Measurements from ENCODE around the gene CTTNBP2NL.
"Not testable (repeated sequence)": the region's sequence is repeated elsewhere in the genome, so short reads cannot be mapped to it uniquely, and the experiment has no call there.

Gene CTTNBP2NL

GRCh38 chr1:112399456-112399855, 3.4 kb downstream of the CTTNBP2NL start:
- no peaks in the 10 kb centered on the region for H3K27me3 ChIP-seq (ENCODE audit: control insufficient read depth, insufficient read depth, low read length)
- H3K4me1 ChIP-seq (ENCODE audit: control insufficient read depth, insufficient read depth, low read length), result peaks cover 58% of the 10 kb centered on the region
- no peak overlapping the region for H3K9ac ChIP-seq (ENCODE audit: low read depth, low read length)

GRCh38 chr1:112400706-112401105, 4.7 kb downstream of the CTTNBP2NL start:
- H3K27me3 ChIP-seq (ENCODE audit: control insufficient read depth, insufficient read depth, low read length); H3K4me3 ChIP-seq (ENCODE audit: low read depth, low read length); H3K27ac ChIP-seq (ENCODE audit: low read depth, low read length); H3K36me3 ChIP-seq (ENCODE audit: control insufficient read depth, insufficient read depth, low read length); H3K9me3 ChIP-seq (ENCODE audit: control insufficient read depth, insufficient read depth, low read length); H3K9ac ChIP-seq (ENCODE audit: low read depth, low read length): not testable (repeated sequence)
- peaks cover 52% of the 10 kb centered on the region for H3K4me1 ChIP-seq (ENCODE audit: control insufficient read depth, insufficient read depth, low read length)

More at GRCh38 chr1:112399456-112399855, 3.4 kb downstream of the CTTNBP2NL start:
- H3K27ac ChIP-seq (ENCODE audit: low read depth, low read length), result no peak overlapping the region
- no peak overlapping the region for H3K4me3 ChIP-seq (ENCODE audit: low read depth, low read length)
- H3K9me3 ChIP-seq (ENCODE audit: control insufficient read depth, insufficient read depth, low read length), result no peaks in the 10 kb centered on the region
- no peaks in the 10 kb centered on the region for H3K36me3 ChIP-seq (ENCODE audit: control insufficient read depth, insufficient read depth, low read length)

- H3K4me1 ChIP-seq (ENCODE audit: control insufficient read depth, insufficient read depth, low read length), result peaks cover 48% of the 10 kb centered on the region
- no peaks in the 10 kb centered on the region for H3K27me3 ChIP-seq (ENCODE audit: control insufficient read depth, insufficient read depth, low read length)
- no peaks in the 10 kb centered on the region for H3K9me3 ChIP-seq (ENCODE audit: control insufficient read depth, insufficient read depth, low read length)
- H3K27ac ChIP-seq (ENCODE audit: low read depth, low read length), result peak overlapping the region; percentile 92
- H3K4me3 ChIP-seq (ENCODE audit: low read depth, low read length), result peak overlapping the region; percentile 33; the same call in 1 of the 2 replicates
- no peak overlapping the region for H3K9ac ChIP-seq (ENCODE audit: low read depth, low read length)
- no peaks in the 10 kb centered on the region for H3K36me3 ChIP-seq (ENCODE audit: control insufficient read depth, insufficient read depth, low read length)
Measured at GRCh38 chr1:112402682-112403643, 6.9 kb downstream of the CTTNBP2NL start.

- Histone ChIP-seq H3K9me3 (ENCODE audit: control insufficient read depth, insufficient read depth, low read length) (no peaks in the 10 kb centered on the region), H3K36me3 (ENCODE audit: control insufficient read depth, insufficient read depth, low read length) (no peaks in the 10 kb centered on the region), H3K9ac (ENCODE audit: low read depth, low read length) (no peak overlapping the region), H3K4me3 (ENCODE audit: low read depth, low read length) (no peak overlapping the region), H3K27ac (ENCODE audit: low read depth, low read length) (no peak overlapping the region), H3K27me3 (ENCODE audit: control insufficient read depth, insufficient read depth, low read length) (no peaks in the 10 kb centered on the region), H3K4me1 (ENCODE audit: control insufficient read depth, insufficient read depth, low read length) (peaks cover 38% of the 10 kb centered on the region)
Measured at GRCh38 chr1:112406771-112407170, 10.8 kb downstream of the CTTNBP2NL start.

- Histone ChIP-seq H3K4me1 (ENCODE audit: control insufficient read depth, insufficient read depth, low read length) (peaks cover 12% of the 10 kb centered on the region), H3K27me3 (ENCODE audit: control insufficient read depth, insufficient read depth, low read length) (no peaks in the 10 kb centered on the region), H3K9me3 (ENCODE audit: control insufficient read depth, insufficient read depth, low read length) (no peaks in the 10 kb centered on the region), H3K27ac (ENCODE audit: low read depth, low read length) (no peak overlapping the region), H3K4me3 (ENCODE audit: low read depth, low read length) (no peak overlapping the region), H3K36me3 (ENCODE audit: control insufficient read depth, insufficient read depth, low read length) (peaks cover 23% of the 10 kb centered on the region), H3K9ac (ENCODE audit: low read depth, low read length) (no peak overlapping the region)
Measured at GRCh38 chr1:112409414-112409813, 13.4 kb downstream of the CTTNBP2NL start.

- Histone ChIP-seq H3K27ac (ENCODE audit: low read depth, low read length) (no peak overlapping the region), H3K4me1 (ENCODE audit: control insufficient read depth, insufficient read depth, low read length) (0 out of 2 replicates have a peak, but pooled peaks cover 7% of the 10 kb centered on the region), H3K36me3 (ENCODE audit: control insufficient read depth, insufficient read depth, low read length) (peaks cover 36% of the 10 kb centered on the region), H3K4me3 (ENCODE audit: low read depth, low read length) (no peak overlapping the region), H3K27me3 (ENCODE audit: control insufficient read depth, insufficient read depth, low read length) (no peaks in the 10 kb centered on the region), H3K9me3 (ENCODE audit: control insufficient read depth, insufficient read depth, low read length) (no peaks in the 10 kb centered on the region), H3K9ac (ENCODE audit: low read depth, low read length) (no peak overlapping the region)
Measured at GRCh38 chr1:112410673-112411072, 14.7 kb downstream of the CTTNBP2NL start.

- Histone ChIP-seq H3K27ac (ENCODE audit: low read depth, low read length) (no peak overlapping the region), H3K9ac (ENCODE audit: low read depth, low read length) (no peak overlapping the region), H3K36me3 (ENCODE audit: control insufficient read depth, insufficient read depth, low read length) (peaks cover 76% of the 10 kb centered on the region), H3K27me3 (ENCODE audit: control insufficient read depth, insufficient read depth, low read length) (no peaks in the 10 kb centered on the region), H3K4me3 (ENCODE audit: low read depth, low read length) (no peak overlapping the region), H3K4me1 (ENCODE audit: control insufficient read depth, insufficient read depth, low read length) (no peaks in the 10 kb centered on the region), H3K9me3 (ENCODE audit: control insufficient read depth, insufficient read depth, low read length) (no peaks in the 10 kb centered on the region)
Measured at GRCh38 chr1:112417271-112417670, 21.3 kb downstream of the CTTNBP2NL start.

GRCh38 chr1:112418099-112418892, 22.3 kb downstream of the CTTNBP2NL start:
- no peaks in the 10 kb centered on the region for H3K4me1 ChIP-seq (ENCODE audit: control insufficient read depth, insufficient read depth, low read length)
- no peaks in the 10 kb centered on the region for H3K27me3 ChIP-seq (ENCODE audit: control insufficient read depth, insufficient read depth, low read length)
- no peak overlapping the region for H3K27ac ChIP-seq (ENCODE audit: low read depth, low read length)
- H3K36me3 ChIP-seq (ENCODE audit: control insufficient read depth, insufficient read depth, low read length), result peaks cover 71% of the 10 kb centered on the region
- H3K9me3 ChIP-seq (ENCODE audit: control insufficient read depth, insufficient read depth, low read length), result no peaks in the 10 kb centered on the region
- no peak overlapping the region for H3K4me3 ChIP-seq (ENCODE audit: low read depth, low read length)
- no peak overlapping the region for H3K9ac ChIP-seq (ENCODE audit: low read depth, low read length)

- no peaks in the 10 kb centered on the region for H3K9me3 ChIP-seq (ENCODE audit: control insufficient read depth, insufficient read depth, low read length)
- H3K4me1 ChIP-seq (ENCODE audit: control insufficient read depth, insufficient read depth, low read length), result no peaks in the 10 kb centered on the region
- H3K4me3 ChIP-seq (ENCODE audit: low read depth, low read length), result no peak overlapping the region
- H3K9ac ChIP-seq (ENCODE audit: low read depth, low read length), result no peak overlapping the region
- peaks cover 32% of the 10 kb centered on the region for H3K36me3 ChIP-seq (ENCODE audit: control insufficient read depth, insufficient read depth, low read length)
- no peak overlapping the region for H3K27ac ChIP-seq (ENCODE audit: low read depth, low read length)
- H3K27me3 ChIP-seq (ENCODE audit: control insufficient read depth, insufficient read depth, low read length), result no peaks in the 10 kb centered on the region
Measured at GRCh38 chr1:112423207-112423606, 27.2 kb downstream of the CTTNBP2NL start.

- not testable (repeated sequence) for H3K27ac ChIP-seq (ENCODE audit: low read depth, low read length); H3K27me3 ChIP-seq (ENCODE audit: control insufficient read depth, insufficient read depth, low read length); H3K9ac ChIP-seq (ENCODE audit: low read depth, low read length); H3K9me3 ChIP-seq (ENCODE audit: control insufficient read depth, insufficient read depth, low read length); H3K4me3 ChIP-seq (ENCODE audit: low read depth, low read length); H3K4me1 ChIP-seq (ENCODE audit: control insufficient read depth, insufficient read depth, low read length)
- H3K36me3 ChIP-seq (ENCODE audit: control insufficient read depth, insufficient read depth, low read length), result peaks cover 28% of the 10 kb centered on the region
Measured at GRCh38 chr1:112423666-112424065, 27.7 kb downstream of the CTTNBP2NL start.

GRCh38 chr1:112429749-112430148, 33.7 kb downstream of the CTTNBP2NL start:
- H3K27ac ChIP-seq (ENCODE audit: low read depth, low read length), result no peak overlapping the region
- no peaks in the 10 kb centered on the region for H3K9me3 ChIP-seq (ENCODE audit: control insufficient read depth, insufficient read depth, low read length)
- H3K27me3 ChIP-seq (ENCODE audit: control insufficient read depth, insufficient read depth, low read length), result no peaks in the 10 kb centered on the region

More at GRCh38 chr1:112429749-112430148, 33.7 kb downstream of the CTTNBP2NL start:
- Histone ChIP-seq H3K4me1 (ENCODE audit: control insufficient read depth, insufficient read depth, low read length) (no peaks in the 10 kb centered on the region), H3K4me3 (ENCODE audit: low read depth, low read length) (no peak overlapping the region), H3K9ac (ENCODE audit: low read depth, low read length) (no peak overlapping the region), H3K36me3 (ENCODE audit: control insufficient read depth, insufficient read depth, low read length) (peaks cover 6% of the 10 kb centered on the region)

All from HUES48 (cell line).